B cell (primary cell): Measurements from ENCODE around the gene OR10J4. TPM values are rescaled to one million over a fixed set of nuclear protein-coding genes. Genes with fewer than 3 reads are reported as not detected.

Source experiments
- ATAC-seq: fragments of 200-7000 bp; cut with Tn5 transposase; one replicate; pipeline ENCODE4 v1.10.0; 2021; ENCODE audit warnings: low read depth, mild to moderate bottlenecking, moderate number of reproducible peaks, moderate library complexity
- CTCF ChIA-PET: fragments of 350-600 bp; sonication (Branson Sonifier 250); formaldehyde crosslinking; loops from one replicate; lab custom pipeline; 2021; ENCODE audit warnings: antibody characterized with exemption, inconsistent platforms; lab: Charles Lee
- POLR2A ChIA-PET: fragments of 350-600 bp; sonication (Branson Sonifier 250); formaldehyde crosslinking; loops from one replicate; lab custom pipeline; 2021; ENCODE audit warnings: antibody characterized with exemption; lab: Charles Lee
- DNase-seq: peaks from one replicate; pipeline ENCODE4 v3.0.0; 2013
- H2AFZ ChIP-seq: 2 replicates; pipeline ENCODE4 v1.6.1; 2012; ENCODE audit warnings: mild to moderate bottlenecking, low read depth, low read length; ENCODE audit not compliant: insufficient read depth, poor library complexity, severe bottlenecking
- H3K27ac ChIP-seq, 2 donors: 1 replicate in 1 of 2; 2 replicates in 1 of 2; pipeline ENCODE4 v1.5.1; 2012 to 2013; ENCODE audit warnings: low read length in 2 of 2, mild to moderate bottlenecking in 2 of 2, moderate library complexity in 1 of 2
- H3K27me3 ChIP-seq, 4 experiments: fragments of 200-600 bp in 1 of 4; sonication (generic) in 1 of 4; replicated peaks in 1 of 4; 1 replicate in 2 of 4; 2 replicates in 2 of 4; pipeline versions ENCODE4 v1.6.1 to v1.7.0; 2013 to 2016; ENCODE audit warnings: low read length in 3 of 4, mild to moderate bottlenecking in 2 of 4, mixed read lengths in 1 of 4, moderate library complexity in 1 of 4; ENCODE audit not compliant: insufficient read depth in 4 of 4, control insufficient read depth in 3 of 4; ENCODE audit errors: control extremely low read depth in 1 of 4
- H3K36me3 ChIP-seq, 2 experiments: replicated peaks in 1 of 2; 1 replicate in 1 of 2; 2 replicates in 1 of 2; pipeline versions ENCODE4 v1.6.1 to v1.7.1; 2013; ENCODE audit warnings: low read length in 1 of 2; ENCODE audit not compliant: insufficient read depth in 2 of 2, control insufficient read depth in 1 of 2; ENCODE audit errors: control extremely low read depth in 1 of 2, extremely low read depth in 1 of 2
- H3K4me1 ChIP-seq, 2 donors: fragments of 200-600 bp in 1 of 2; sonication (generic) in 1 of 2; 1 replicate in 1 of 2; 2 replicates in 1 of 2; pipeline versions ENCODE4 v1.5.1 to v1.6.1; 2013 to 2017; ENCODE audit warnings: low read length in 2 of 2; ENCODE audit not compliant: control insufficient read depth in 2 of 2, insufficient read depth in 2 of 2
- H3K4me2 ChIP-seq: replicated peaks from 2 replicates; pipeline ENCODE3; 2012; ENCODE audit warnings: mild to moderate bottlenecking, low read depth, low read length; ENCODE audit not compliant: poor library complexity, severe bottlenecking
- H3K4me3 ChIP-seq, 5 experiments: fragments of 200-600 bp in 1 of 5; sonication (generic) in 1 of 5; 1 replicate in 3 of 5; 2 replicates in 2 of 5; pipeline versions ENCODE4 v1.5.1 to v1.7.0; 2011 to 2016; ENCODE audit warnings: low read length in 4 of 5, mild to moderate bottlenecking in 4 of 5, low read depth in 2 of 5, control low read depth in 1 of 5, moderate library complexity in 1 of 5; ENCODE audit not compliant: insufficient read depth in 1 of 5; ENCODE audit errors: control extremely low read depth in 1 of 5, extremely low read depth in 1 of 5
- H3K79me2 ChIP-seq: fragments of 200-600 bp; sonication (generic); one replicate; pipeline ENCODE4 v1.6.0; 2016; ENCODE audit warnings: low read length; ENCODE audit not compliant: control insufficient read depth, insufficient read depth
- H3K9ac ChIP-seq: fragments of 200-600 bp; sonication (generic); 2 replicates; pipeline ENCODE4 v1.6.1; 2017; ENCODE audit warnings: mild to moderate bottlenecking, low read length, moderate library complexity
- H3K9me3 ChIP-seq, 3 donors: one replicate each; pipeline versions ENCODE4 v1.6.1 to v1.7.1; 2013; ENCODE audit warnings: low read length in 2 of 3; ENCODE audit not compliant: control insufficient read depth in 2 of 3, insufficient read depth in 1 of 3; ENCODE audit errors: control extremely low read depth in 1 of 3
- H4K20me1 ChIP-seq: 2 replicates; pipeline ENCODE4 v1.6.0; 2012; ENCODE audit warnings: mild to moderate bottlenecking, low read length; ENCODE audit not compliant: insufficient read depth, control insufficient read depth, poor library complexity, severe bottlenecking
- H3K27ac Mint-ChIP-seq: one replicate; pipeline ENCODE4 v1.8.0; 2021; ENCODE audit warnings: mixed read lengths
- H3K27me3 Mint-ChIP-seq: one replicate; pipeline ENCODE4 v1.8.0; 2021; ENCODE audit warnings: mixed read lengths
- H3K4me1 Mint-ChIP-seq: one replicate; pipeline ENCODE4 v1.8.0; 2021; ENCODE audit warnings: mixed read lengths
- H3K4me3 Mint-ChIP-seq: one replicate; pipeline ENCODE4 v1.8.0; 2021; ENCODE audit warnings: mixed read lengths
- H3K9me3 Mint-ChIP-seq: one replicate; pipeline ENCODE4 v1.8.0; 2022; ENCODE audit warnings: mixed read lengths; ENCODE audit not compliant: insufficient read depth
- CTCF ChIP-seq: fragments of 200-600 bp; IDR thresholded peaks from one replicate; pipeline ENCODE4 v1.8.0; 2022; ENCODE audit warnings: antibody characterized with exemption, mild to moderate bottlenecking
- EZH2 ChIP-seq: IDR thresholded peaks from 2 replicates; pipeline ENCODE4 v1.6.1; 2012; ENCODE audit warnings: borderline replicate concordance, low read depth, mild to moderate bottlenecking, moderate library complexity, low read length; ENCODE audit not compliant: insufficient read depth, poor library complexity, severe bottlenecking
- WGBS: methylation state at CpG from one replicate; pipeline ENCODE4 v1.1.5; 2013; ENCODE audit warnings: missing lambda C conversion rate; ENCODE audit not compliant: insufficient coverage; 5-methylcytosine and 5-hydroxymethylcytosine counted together
- intact Hi-C: fragments of 100-400 bp; cut with micrococcal nuclease; formaldehyde crosslinking; loops from one replicate; pipeline ENCODE4 v1.10.0; 2022
- polyA plus RNA-seq: library from polyadenylated mRNA; depleted of rRNA; stranded (reverse); fragments of >200 nt; gene quantifications from 2 replicates; pipeline ENCODE4 v1.2.3, GENCODE V29; 2012
- total RNA-seq, 2 donors: library from RNA; stranded (reverse); fragments of 120-200 nt in 1 of 2; gene quantifications; 1 replicate in 1 of 2; 2 replicates in 1 of 2; pipeline versions ENCODE4 v1.2.3 to v1.2.4, GENCODE V29; 2013 to 2022

OR10J4 gene
- total and polyA plus RNA-seq, 2 donors (not counting 1 experiment from before 2014, with no cell fraction given): not detected

GRCh38 chr1:159442428-159442827 lies 10.4 kb downstream of the OR10J4 start:
- TF ChIP-seq EZH2: no peak
- no peak for TF ChIP-seq CTCF
- H3K27me3 ChIP-seq: peaks cover 0 to 5% (median 0%) of the 10 kb centered on the region in 4 experiments
- H3K9me3 Mint-ChIP-seq: no peaks in the 10 kb centered on the region
- H3K27ac ChIP-seq: no peak overlapping the region
- H3K79me2 ChIP-seq: no peaks in the 10 kb centered on the region
- intact Hi-C loops: no loop called here
- CTCF ChIA-PET: no interaction called here
- ATAC-seq (no peak), DNase-seq (no peak)
- no peaks in the 10 kb centered on the region for H3K4me1 ChIP-seq
- no peaks in the 10 kb centered on the region for H3K4me1 Mint-ChIP-seq
- no peak overlapping the region for H3K4me3 ChIP-seq
- H3K9me3 ChIP-seq: no peaks in the 10 kb centered on the region
- no peak overlapping the region for H3K27ac Mint-ChIP-seq
- no peak overlapping the region for H3K4me2 ChIP-seq
- no peaks in the 10 kb centered on the region for H3K36me3 ChIP-seq
- H4K20me1 ChIP-seq: no peaks in the 10 kb centered on the region
- H3K4me3 Mint-ChIP-seq: no peak overlapping the region
- WGBS: no CpG with 5 or more reads among the region's 2 CpGs
- peaks cover 19% of the 10 kb centered on the region for H3K27me3 Mint-ChIP-seq
- no peak overlapping the region for H3K9ac ChIP-seq
- no peak overlapping the region for H2AFZ ChIP-seq
- POLR2A ChIA-PET: no interaction called here

- H3K27ac ChIP-seq: no peak overlapping the region
- Mint-ChIP-seq H3K4me1 (no peaks in the 10 kb centered on the region), H3K27me3 (peaks cover 19% of the 10 kb centered on the region), H3K27ac (no peak overlapping the region), H3K4me3 (no peak overlapping the region), H3K9me3 (no peaks in the 10 kb centered on the region)
- H3K4me1 ChIP-seq: no peaks in the 10 kb centered on the region
- no peaks in the 10 kb centered on the region for H3K79me2 ChIP-seq
- no peak overlapping the region for H3K9ac ChIP-seq
- no peak for ATAC-seq
- H3K36me3 ChIP-seq: no peaks in the 10 kb centered on the region
- TF ChIP-seq EZH2 (no peak), CTCF (no peak)
- intact Hi-C loops: no loop called here
- DNase-seq: no peak
- no peak overlapping the region for H3K4me2 ChIP-seq
- CTCF ChIA-PET: no interaction called here
- peaks cover 0 to 5% (median 0%) of the 10 kb centered on the region in 4 experiments for H3K27me3 ChIP-seq
- H4K20me1 ChIP-seq: no peaks in the 10 kb centered on the region
- H3K4me3 ChIP-seq: no peak overlapping the region
- H3K9me3 ChIP-seq: no peaks in the 10 kb centered on the region
- no peak overlapping the region for H2AFZ ChIP-seq
- POLR2A ChIA-PET: no interaction called here
- WGBS: no CpG with 5 or more reads among the region's 4 CpGs
Observed at GRCh38 chr1:159443066-159443750, 11.2 kb downstream of the OR10J4 start.
